HG03135 (cell line): ENCODE data around the gene ZNF618.
"Not testable (repeated sequence)": the region's sequence is repeated elsewhere in the genome, so short reads cannot be mapped to it uniquely, and the experiment has no call there.

Experiments
- ATAC-seq: cut with Tn5 transposase; IDR thresholded peaks from one replicate; pipeline ENCODE4 v1.9.1; 2021; ENCODE audit warnings: mild to moderate bottlenecking, moderate library complexity; ENCODE audit not compliant: unreplicated experiment

The ZNF618 gene

GRCh38 chr9:114076237-114077161 lies 200.4 kb downstream of the ZNF618 start:
- no peak for ATAC-seq

GRCh38 chr9:114077162-114077837 lies 201.2 kb downstream of the ZNF618 start:
- ATAC-seq, result no peak

GRCh38 chr9:114078021-114078780 lies 202.1 kb downstream of the ZNF618 start, which contains the start of gene AMBP:
Gene AMBP, minus strand, starts transcription at chr9:114078300. Its CDS starts 91 bp downstream, at chr9:114078209.
- ATAC-seq, result no peak

- ATAC-seq, result no peak
Measured at GRCh38 chr9:114078781-114079156, 202.7 kb downstream of the ZNF618 start.

- no peak for ATAC-seq
Measured at GRCh38 chr9:114080195-114080772, 204.2 kb downstream of the ZNF618 start.

GRCh38 chr9:114080773-114081440 lies 204.8 kb downstream of the ZNF618 start:
- no peak for ATAC-seq

GRCh38 chr9:114081441-114082016 lies 205.4 kb downstream of the ZNF618 start:
- ATAC-seq, result no peak

- peak; percentile 88 for ATAC-seq
Measured at GRCh38 chr9:114082017-114082762, 206.1 kb downstream of the ZNF618 start.

GRCh38 chr9:114082763-114083412 lies 206.8 kb downstream of the ZNF618 start:
- not testable (repeated sequence) for ATAC-seq

- ATAC-seq, result no peak
Measured at GRCh38 chr9:114083666-114084065, 207.6 kb downstream of the ZNF618 start.

GRCh38 chr9:114084282-114085073 lies 208.4 kb downstream of the ZNF618 start:
- no peak for ATAC-seq

GRCh38 chr9:114085387-114085789 lies 209.3 kb downstream of the ZNF618 start:
- no peak for ATAC-seq

GRCh38 chr9:114086009-114086408 lies 209.9 kb downstream of the ZNF618 start:
- ATAC-seq, result no peak

GRCh38 chr9:114086607-114087006 lies 210.5 kb downstream of the ZNF618 start:
- ATAC-seq, result no peak

- no peak for ATAC-seq
Measured at GRCh38 chr9:114087721-114088120, 211.6 kb downstream of the ZNF618 start.

GRCh38 chr9:114088571-114089170 lies 212.6 kb downstream of the ZNF618 start:
- no peak for ATAC-seq

GRCh38 chr9:114089206-114089840 lies 213.2 kb downstream of the ZNF618 start:
- ATAC-seq, result no peak
